Measurements from ENCODE around the gene IFT43. TPM values are rescaled to one million over a fixed set of nuclear protein-coding genes. Genes with fewer than 3 reads are reported as not detected.

IFT43 gene
- polyA plus RNA-seq, 3 donors: 10.3 to 12.4 (median 10.5) TPM

DNA sequence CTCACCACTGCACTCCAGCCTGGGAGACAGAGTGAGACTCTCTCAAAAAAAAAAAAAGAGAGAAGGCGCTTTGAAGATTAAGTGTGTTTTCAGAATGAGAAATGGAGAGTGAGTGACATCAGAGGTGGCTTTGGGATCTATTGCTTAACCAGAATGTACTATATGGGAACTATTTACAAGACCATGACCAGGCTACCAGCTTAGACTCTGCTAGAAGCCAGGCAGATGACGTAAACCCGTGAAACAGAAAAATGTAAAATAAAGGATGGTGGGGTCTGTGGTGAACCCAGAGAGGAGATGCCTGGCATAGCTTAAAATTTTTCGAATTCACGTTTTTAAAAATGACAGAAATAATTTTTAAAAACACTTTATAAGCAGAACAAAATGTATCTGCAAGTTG is 82.0 kb downstream of the IFT43 start:
- Histone ChIP-seq H3K9ac (ENCODE audit: insufficient read depth, low read length, poor library complexity, severe bottlenecking) (no peak overlapping the region), H3K4me1 (ENCODE audit: control insufficient read depth in 1 of 2, insufficient read depth in 2 of 2, low read length in 2 of 2) (no peaks in the 10 kb centered on the region), H3K4me2 (replicated peaks; ENCODE audit: extremely low read depth, low read length, poor library complexity, severe bottlenecking) (no peak overlapping the region), H3K36me3 (replicated peaks in 1 of 2; ENCODE audit: control insufficient read depth in 1 of 2, insufficient read depth in 2 of 2, low read length in 2 of 2) (no peaks in the 10 kb centered on the region), H3K4me3 (replicated peaks in 1 of 3; ENCODE audit: low read depth in 2 of 3, low read length in 3 of 3) (no peak overlapping the region), H4K20me1 (ENCODE audit: insufficient read depth, low read length) (no peaks in the 10 kb centered on the region), H3K9me3 (replicated peaks in 1 of 2; ENCODE audit: control insufficient read depth in 1 of 2, insufficient read depth in 1 of 2, low read length in 2 of 2) (no peaks in the 10 kb centered on the region), H3K27ac (ENCODE audit: low read depth in 1 of 2, low read length in 2 of 2) (no peak overlapping the region), H3K79me2 (ENCODE audit: insufficient read depth, low read length) (no peaks in the 10 kb centered on the region), H3K27me3 (ENCODE audit: control insufficient read depth in 2 of 2, insufficient read depth in 2 of 2, low read length in 2 of 2) (no peaks in the 10 kb centered on the region), H2AFZ (ENCODE audit: insufficient read depth, low read depth, low read length, poor library complexity, severe bottlenecking) (no peak overlapping the region)
- TF ChIP-seq, protein P1, sequence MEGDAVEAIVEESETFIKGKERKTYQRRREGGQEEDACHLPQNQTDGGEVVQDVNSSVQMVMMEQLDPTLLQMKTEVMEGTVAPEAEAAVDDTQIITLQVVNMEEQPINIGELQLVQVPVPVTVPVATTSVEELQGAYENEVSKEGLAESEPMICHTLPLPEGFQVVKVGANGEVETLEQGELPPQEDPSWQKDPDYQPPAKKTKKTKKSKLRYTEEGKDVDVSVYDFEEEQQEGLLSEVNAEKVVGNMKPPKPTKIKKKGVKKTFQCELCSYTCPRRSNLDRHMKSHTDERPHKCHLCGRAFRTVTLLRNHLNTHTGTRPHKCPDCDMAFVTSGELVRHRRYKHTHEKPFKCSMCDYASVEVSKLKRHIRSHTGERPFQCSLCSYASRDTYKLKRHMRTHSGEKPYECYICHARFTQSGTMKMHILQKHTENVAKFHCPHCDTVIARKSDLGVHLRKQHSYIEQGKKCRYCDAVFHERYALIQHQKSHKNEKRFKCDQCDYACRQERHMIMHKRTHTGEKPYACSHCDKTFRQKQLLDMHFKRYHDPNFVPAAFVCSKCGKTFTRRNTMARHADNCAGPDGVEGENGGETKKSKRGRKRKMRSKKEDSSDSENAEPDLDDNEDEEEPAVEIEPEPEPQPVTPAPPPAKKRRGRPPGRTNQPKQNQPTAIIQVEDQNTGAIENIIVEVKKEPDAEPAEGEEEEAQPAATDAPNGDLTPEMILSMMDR (IDR thresholded peaks at IDR 0.05): no peak
- no peak for DNase-seq
- no CpG with 5 or more reads among the region's 5 CpGs for WGBS (ENCODE audit: insufficient coverage)
- intact Hi-C loops (cut with micrococcal nuclease): no loop called here
- no peak overlapping the region for H3K4me3 Mint-ChIP-seq
- H3K4me1 Mint-ChIP-seq: no peaks in the 10 kb centered on the region
- peaks cover 0 to 4% of the 10 kb centered on the region in 2 donors for H3K36me3 Mint-ChIP-seq
- peaks cover 0 to 6% (median 3%) of the 10 kb centered on the region in 7 donors for H3K9me3 Mint-ChIP-seq
- H3K27ac Mint-ChIP-seq: peak overlapping the region in 1 of 7 donors; percentile 9
- peaks cover 0 to 2% (median 0%) of the 10 kb centered on the region in 3 donors for H3K27me3 Mint-ChIP-seq (ENCODE audit: low read depth in 3 of 3)

DNA sequence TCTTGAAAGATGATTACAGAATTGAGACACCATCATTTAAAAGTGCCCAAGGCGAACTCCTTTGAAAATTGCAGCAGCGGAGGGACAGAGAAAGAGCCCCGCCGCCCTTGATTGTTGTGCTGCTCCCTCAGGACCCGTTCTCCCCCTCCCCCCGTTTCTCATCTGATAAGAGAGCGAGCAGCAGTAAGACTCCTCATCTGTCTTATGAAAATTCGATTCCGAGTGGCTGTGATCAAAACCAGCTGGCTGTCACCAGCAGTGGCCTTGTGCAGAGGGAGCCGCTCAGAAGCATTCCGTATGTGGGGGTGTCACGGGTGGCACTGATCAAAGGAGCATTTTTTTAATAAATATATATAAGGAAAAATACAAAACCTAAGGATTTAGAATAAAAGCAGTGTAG is 88.2 kb downstream of the IFT43 start:
- Mint-ChIP-seq H3K4me1 (no peaks in the 10 kb centered on the region), H3K27me3 (ENCODE audit: low read depth in 3 of 3) (peaks cover 0 to 2% (median 1%) of the 10 kb centered on the region in 3 donors), H3K9me3 (no peaks in the 10 kb centered on the region), H3K27ac (no peak overlapping the region), H3K36me3 (no peaks in the 10 kb centered on the region), H3K4me3 (no peak overlapping the region)
- Histone ChIP-seq H2AFZ (ENCODE audit: insufficient read depth, low read depth, low read length, poor library complexity, severe bottlenecking) (no peak overlapping the region), H3K4me2 (replicated peaks; ENCODE audit: extremely low read depth, low read length, poor library complexity, severe bottlenecking) (no peak overlapping the region), H3K79me2 (ENCODE audit: insufficient read depth, low read length) (no peaks in the 10 kb centered on the region), H3K27me3 (ENCODE audit: control insufficient read depth in 2 of 2, insufficient read depth in 2 of 2, low read length in 2 of 2) (no peaks in the 10 kb centered on the region), H4K20me1 (ENCODE audit: insufficient read depth, low read length) (no peaks in the 10 kb centered on the region), H3K27ac (ENCODE audit: low read depth in 1 of 2, low read length in 2 of 2) (no peak overlapping the region), H3K4me3 (replicated peaks in 1 of 3; ENCODE audit: low read depth in 2 of 3, low read length in 3 of 3) (no peak overlapping the region), H3K9ac (ENCODE audit: insufficient read depth, low read length, poor library complexity, severe bottlenecking) (no peak overlapping the region), H3K4me1 (ENCODE audit: control insufficient read depth in 1 of 2, insufficient read depth in 2 of 2, low read length in 2 of 2) (no peaks in the 10 kb centered on the region), H3K9me3 (replicated peaks in 1 of 2; ENCODE audit: control insufficient read depth in 1 of 2, insufficient read depth in 1 of 2, low read length in 2 of 2) (no peaks in the 10 kb centered on the region), H3K36me3 (replicated peaks in 1 of 2; ENCODE audit: control insufficient read depth in 1 of 2, insufficient read depth in 2 of 2, low read length in 2 of 2) (no peaks in the 10 kb centered on the region)
- intact Hi-C loops (cut with micrococcal nuclease): no loop called here
- WGBS (ENCODE audit: insufficient coverage): 96% methylated on average over 5 of the region's 12 CpGs
- TF ChIP-seq, protein P1 (IDR thresholded peaks at IDR 0.05): no peak
- DNase-seq: no peak
